ELF-1 (cell line): Measurements from ENCODE around the gene ZIC1.
A peak's percentile ranks its signal among the peaks of the same experiment; 100 is the strongest.

Experiments
- DNase-seq: peaks from one replicate; pipeline ENCODE4 v3.0.0-alpha.2; 2016; ENCODE audit warnings: low read depth, low spot score

ZIC1 gene

GRCh38 chr3:147380387-147380951 lies 28.7 kb upstream of the ZIC1 start:
- DNase-seq: peak; percentile 8

GRCh38 chr3:147380977-147381376 lies 28.2 kb upstream of the ZIC1 start:
- DNase-seq: no peak

- DNase-seq: no peak
These were observed 27.6 kb upstream of the ZIC1 start for GRCh38 chr3:147381596-147381995.

- peak; percentile 13 for DNase-seq
These were observed 25.5 kb upstream of the ZIC1 start for GRCh38 chr3:147383617-147384016.

GRCh38 chr3:147384210-147385058 lies 24.7 kb upstream of the ZIC1 start:
- DNase-seq: peak; percentile 86

- DNase-seq: peak; percentile 13
These were observed 23.8 kb upstream of the ZIC1 start for GRCh38 chr3:147385059-147386012.

GRCh38 chr3:147387291-147387884 lies 21.8 kb upstream of the ZIC1 start:
- DNase-seq: peak; percentile 4

GRCh38 chr3:147387885-147388699 lies 21.1 kb upstream of the ZIC1 start:
- DNase-seq: peak; percentile 22

- DNase-seq: peak; percentile 54
These were observed 20.2 kb upstream of the ZIC1 start for GRCh38 chr3:147388700-147389580.

GRCh38 chr3:147389717-147390116 lies 19.4 kb upstream of the ZIC1 start:
- peak; percentile 49 for DNase-seq

GRCh38 chr3:147390589-147391569 lies 18.3 kb upstream of the ZIC1 start:
- peak; percentile 63 for DNase-seq

- DNase-seq: peak; percentile 86
These were observed 17.2 kb upstream of the ZIC1 start for GRCh38 chr3:147391781-147392624.

GRCh38 chr3:147392625-147392946 lies 16.6 kb upstream of the ZIC1 start:
- no peak for DNase-seq

- peak; percentile 79 for DNase-seq
These were observed 15.8 kb upstream of the ZIC1 start for GRCh38 chr3:147393261-147393942.

GRCh38 chr3:147393943-147394883 lies 15.0 kb upstream of the ZIC1 start:
- no peak for DNase-seq

- DNase-seq: no peak
These were observed 14.3 kb upstream of the ZIC1 start for GRCh38 chr3:147394884-147395225.
